ENCODE data around the gene MRTFB. TPM values are rescaled to one million over a fixed set of nuclear protein-coding genes. Genes with fewer than 3 reads are reported as not detected.

Gene MRTFB
- total and polyA plus RNA-seq, 2 of the 13 experiments (the other 11 are each of a cell fraction or from before 2014, with no cell fraction given), result 11.4 to 14.0 TPM

- TF ChIP-seq MTF2 (CRISPR knock-in tag; IDR thresholded peaks at IDR 0.05; ENCODE audit: borderline replicate concordance) (no peak), ZFY (CRISPR knock-in tag; IDR thresholded peaks at IDR 0.05) (peak; percentile 48; the same call in 1 of the 2 replicates), ARHGAP35 (CRISPR knock-in tag; IDR thresholded peaks at IDR 0.05; ENCODE audit: borderline replicate concordance) (0 out of 2 replicates have a peak, but pooled peaks have one; percentile 15), ZBTB2 (CRISPR knock-in tag; IDR thresholded peaks at IDR 0.05; ENCODE audit: low read depth) (no peak; the same call in 1 of the 2 replicates), BORCS8-MEF2B (CRISPR knock-in tag; IDR thresholded peaks at IDR 0.05) (0 out of 2 replicates have a peak, but pooled peaks have one; percentile 13), AHR (CRISPR knock-in tag; IDR thresholded peaks at IDR 0.05) (peak; percentile 67; the same call in 1 of the 2 replicates), CHD2 (IDR thresholded peaks at IDR 0.05; ENCODE audit: low read depth, low read length) (0 out of 2 replicates have a peak, but pooled peaks have one; percentile 59), CHCHD3 (CRISPR knock-in tag; IDR thresholded peaks at IDR 0.05) (peak; percentile 88; the same call in 1 of the 2 replicates), ZNF326 (CRISPR knock-in tag; IDR thresholded peaks at IDR 0.05; ENCODE audit: borderline replicate concordance) (no peak), KLF12 (CRISPR knock-in tag; IDR thresholded peaks at IDR 0.05; ENCODE audit: borderline replicate concordance) (0 out of 2 replicates have a peak, but pooled peaks have one; percentile 40), TMF1 (CRISPR knock-in tag; IDR thresholded peaks at IDR 0.05; ENCODE audit: low read depth) (peak; percentile 40; the same call in 1 of the 2 replicates), SRY (CRISPR knock-in tag; IDR thresholded peaks at IDR 0.05) (peak; percentile 56; the same call in 1 of the 2 replicates), MZF1 (CRISPR knock-in tag; IDR thresholded peaks at IDR 0.05; ENCODE audit: borderline replicate concordance) (peak; percentile 40; the same call in 1 of the 2 replicates), E2F1 (CRISPR knock-in tag; IDR thresholded peaks at IDR 0.05) (0 out of 2 replicates have a peak, but pooled peaks have one; percentile 10), MXI1 (IDR thresholded peaks at IDR 0.05; ENCODE audit: borderline replicate concordance, low read depth, low read length) (peak; percentile 82), ZNF776 (CRISPR knock-in tag; IDR thresholded peaks at IDR 0.05) (peak; percentile 85), ZBTB20 (CRISPR knock-in tag; IDR thresholded peaks at IDR 0.05; ENCODE audit: borderline replicate concordance, low read depth) (peak; percentile 41; the same call in 1 of the 2 replicates), MAFK (conservative IDR thresholded peaks at IDR 0.05 in 1 of 2, IDR thresholded peaks at IDR 0.05 in 1 of 2; ENCODE audit: low read length in 2 of 2) (no peak), PAWR (CRISPR knock-in tag; IDR thresholded peaks at IDR 0.05; ENCODE audit: borderline replicate concordance) (no peak), KLF13 (CRISPR knock-in tag; IDR thresholded peaks at IDR 0.05) (no peak; the same call in 1 of the 2 replicates), KLF15 (CRISPR knock-in tag; IDR thresholded peaks at IDR 0.05; ENCODE audit: borderline replicate concordance) (0 out of 2 replicates have a peak, but pooled peaks have one; percentile 42), CAMTA2 (CRISPR knock-in tag; IDR thresholded peaks at IDR 0.05; ENCODE audit: borderline replicate concordance) (0 out of 2 replicates have a peak, but pooled peaks have one; percentile 60), SOX6 (IDR thresholded peaks at IDR 0.05) (no peak), SOX6 (CRISPR knock-in tag; IDR thresholded peaks at IDR 0.05) (peak; percentile 42), IRX3 (CRISPR knock-in tag; IDR thresholded peaks at IDR 0.05; ENCODE audit: borderline replicate concordance, low read depth) (peak; percentile 73; the same call in 1 of the 2 replicates)
- TF ChIP-seq, protein P1, sequence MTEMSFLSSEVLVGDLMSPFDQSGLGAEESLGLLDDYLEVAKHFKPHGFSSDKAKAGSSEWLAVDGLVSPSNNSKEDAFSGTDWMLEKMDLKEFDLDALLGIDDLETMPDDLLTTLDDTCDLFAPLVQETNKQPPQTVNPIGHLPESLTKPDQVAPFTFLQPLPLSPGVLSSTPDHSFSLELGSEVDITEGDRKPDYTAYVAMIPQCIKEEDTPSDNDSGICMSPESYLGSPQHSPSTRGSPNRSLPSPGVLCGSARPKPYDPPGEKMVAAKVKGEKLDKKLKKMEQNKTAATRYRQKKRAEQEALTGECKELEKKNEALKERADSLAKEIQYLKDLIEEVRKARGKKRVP (CRISPR knock-in tag; IDR thresholded peaks at IDR 0.05), result peak in 1 of 2 experiments; percentile 28; a peak in 1 of 4 replicates
These were observed 231.5 kb downstream of the MRTFB start (continued) for GRCh38 chr16:14302399-14303181.

Data from HepG2 (cell line).